Suppressor macrophage treated with lipopolysaccharide for 4 hours (primary cell): ENCODE data around the gene PCDH17.

ENCODE experiments used
- DNase-seq: peaks from one replicate; pipeline ENCODE4 v3.0.0-alpha.2; 2020

Gene PCDH17

GRCh38 chr13:57631596-57632275 is at the start of gene PCDH17:
Gene PCDH17 (plus strand): TSS chr13:57631744. CDS start chr13:57632547, 803 bp downstream.
- peak; percentile 9 for DNase-seq

- DNase-seq: no peak
Observed at GRCh38 chr13:57582032-57582431, 49.5 kb upstream of the PCDH17 start.

- no peak for DNase-seq
Observed at GRCh38 chr13:57583529-57583928, 48.0 kb upstream of the PCDH17 start.

GRCh38 chr13:57588639-57589038 is 42.9 kb upstream of the PCDH17 start:
- DNase-seq: no peak

- no peak for DNase-seq
Observed at GRCh38 chr13:57595775-57596174, 35.8 kb upstream of the PCDH17 start.

- DNase-seq: no peak
Observed at GRCh38 chr13:57601536-57601935, 30.0 kb upstream of the PCDH17 start.

GRCh38 chr13:57604442-57604841 is 27.1 kb upstream of the PCDH17 start:
- no peak for DNase-seq

GRCh38 chr13:57611969-57612368 is 19.6 kb upstream of the PCDH17 start:
- DNase-seq: no peak

GRCh38 chr13:57612568-57612967 is 19.0 kb upstream of the PCDH17 start:
- no peak for DNase-seq

- DNase-seq: peak; percentile 69
Observed at GRCh38 chr13:57624565-57625435, 6.7 kb upstream of the PCDH17 start.

- DNase-seq: peak; percentile 43
Observed at GRCh38 chr13:57627663-57628062, 3.9 kb upstream of the PCDH17 start.

GRCh38 chr13:57629391-57629804 is 2.1 kb upstream of the PCDH17 start:
- DNase-seq: no peak

GRCh38 chr13:57629821-57630235 is 1.7 kb upstream of the PCDH17 start:
- peak; percentile 34 for DNase-seq

- DNase-seq: no peak
Observed at GRCh38 chr13:57630661-57631595, 616 bp upstream of the PCDH17 start.

- DNase-seq: no peak
Observed at GRCh38 chr13:57632276-57633140, 964 bp downstream of the PCDH17 start.

- peak; percentile 9 for DNase-seq
Observed at GRCh38 chr13:57633141-57633949, 1.8 kb downstream of the PCDH17 start.

GRCh38 chr13:57633950-57634838 is 2.6 kb downstream of the PCDH17 start:
- DNase-seq: no peak

GRCh38 chr13:57634839-57635165 is 3.3 kb downstream of the PCDH17 start:
- no peak for DNase-seq

- no peak for DNase-seq
Observed at GRCh38 chr13:57635541-57636085, 4.1 kb downstream of the PCDH17 start.

- DNase-seq: no peak
Observed at GRCh38 chr13:57636816-57637215, 5.3 kb downstream of the PCDH17 start.
